Ovary (tissue), 3 donors: Measurements from ENCODE around the gene PPFIA2.

Experiments used
- CTCF ChIP-seq, 3 donors: fragments of 450-650 bp in 2 of 3; fragments of 200-600 bp in 1 of 3; IDR thresholded peaks; one replicate each; pipeline versions ENCODE4 v1.5.1 to v1.8.0; 2016 to 2022; ENCODE audit warnings: antibody characterized with exemption in 3 of 3, mild to moderate bottlenecking in 1 of 3
- POLR2A ChIP-seq: fragments of 450-650 bp; IDR thresholded peaks from one replicate; pipeline ENCODE4 v1.6.1; 2017; ENCODE audit warnings: antibody characterized with exemption, mild to moderate bottlenecking, moderate library complexity
- donor health status: DM: no; HTN: no; CAD: no.

- no peak for TF ChIP-seq CTCF (IDR thresholded peaks at IDR 0.05)
- TF ChIP-seq POLR2A = no peak
Observed at GRCh38 chr12:81699551-81699950, 59.6 kb downstream of the PPFIA2 start.
